ENCODE results near the gene TMEM132D.

Gene TMEM132D

GRCh38 chr12:129245769-129246168 is 658.1 kb downstream of the TMEM132D start:
- TF ChIP-seq POLR2A (IDR thresholded peaks at IDR 0.05; ENCODE audit: low read depth, low read length) (no peak), TAF1 (IDR thresholded peaks at IDR 0.05; ENCODE audit: borderline replicate concordance, low read depth, low read length) (no peak), POLR2AphosphoS5 (IDR thresholded peaks at IDR 0.05; ENCODE audit: low read depth, low read length) (no peak)
- FAIRE-seq (no peak), DNase-seq (ENCODE audit: insufficient read length) (no peak)

GRCh38 chr12:129241852-129242251 is 662.0 kb downstream of the TMEM132D start:
- TF ChIP-seq POLR2A (IDR thresholded peaks at IDR 0.05; ENCODE audit: low read depth, low read length) (no peak), POLR2AphosphoS5 (IDR thresholded peaks at IDR 0.05; ENCODE audit: low read depth, low read length) (no peak), TAF1 (IDR thresholded peaks at IDR 0.05; ENCODE audit: borderline replicate concordance, low read depth, low read length) (no peak)
- FAIRE-seq, result no peak
- no peak for DNase-seq (ENCODE audit: insufficient read length)

GRCh38 chr12:129237881-129238280 is 665.9 kb downstream of the TMEM132D start:
- no peak for FAIRE-seq
- DNase-seq (ENCODE audit: insufficient read length), result no peak
- no peak for TF ChIP-seq POLR2A (IDR thresholded peaks at IDR 0.05; ENCODE audit: low read depth, low read length)
- TF ChIP-seq TAF1 (IDR thresholded peaks at IDR 0.05; ENCODE audit: borderline replicate concordance, low read depth, low read length), result no peak

- DNase-seq (ENCODE audit: insufficient read length), result no peak
- TF ChIP-seq POLR2AphosphoS5 (IDR thresholded peaks at IDR 0.05; ENCODE audit: low read depth, low read length) (no peak), TAF1 (IDR thresholded peaks at IDR 0.05; ENCODE audit: borderline replicate concordance, low read depth, low read length) (no peak), POLR2A (IDR thresholded peaks at IDR 0.05; ENCODE audit: low read depth, low read length) (no peak)
- no peak for FAIRE-seq
These were observed 669.6 kb downstream of the TMEM132D start for GRCh38 chr12:129234209-129234608.

GRCh38 chr12:129231491-129231890 is 672.3 kb downstream of the TMEM132D start:
- FAIRE-seq, result no peak
- TF ChIP-seq POLR2A (IDR thresholded peaks at IDR 0.05; ENCODE audit: low read depth, low read length) (no peak), POLR2AphosphoS5 (IDR thresholded peaks at IDR 0.05; ENCODE audit: low read depth, low read length) (no peak), TAF1 (IDR thresholded peaks at IDR 0.05; ENCODE audit: borderline replicate concordance, low read depth, low read length) (no peak)
- no peak for DNase-seq (ENCODE audit: insufficient read length)

GRCh38 chr12:129230995-129231394 is 672.8 kb downstream of the TMEM132D start:
- TF ChIP-seq TAF1 (IDR thresholded peaks at IDR 0.05; ENCODE audit: borderline replicate concordance, low read depth, low read length) (no peak), POLR2AphosphoS5 (IDR thresholded peaks at IDR 0.05; ENCODE audit: low read depth, low read length) (no peak), POLR2A (IDR thresholded peaks at IDR 0.05; ENCODE audit: low read depth, low read length) (no peak)
- DNase-seq (ENCODE audit: insufficient read length) (no peak), FAIRE-seq (no peak)

GRCh38 chr12:129226851-129227250 is 677.0 kb downstream of the TMEM132D start:
- FAIRE-seq, result no peak
- no peak for DNase-seq (ENCODE audit: insufficient read length)
- TF ChIP-seq TAF1 (IDR thresholded peaks at IDR 0.05; ENCODE audit: borderline replicate concordance, low read depth, low read length), result no peak
- TF ChIP-seq POLR2A (IDR thresholded peaks at IDR 0.05; ENCODE audit: low read depth, low read length), result no peak
- no peak for TF ChIP-seq POLR2AphosphoS5 (IDR thresholded peaks at IDR 0.05; ENCODE audit: low read depth, low read length)

- TF ChIP-seq POLR2AphosphoS5 (IDR thresholded peaks at IDR 0.05; ENCODE audit: low read depth, low read length) (no peak), POLR2A (IDR thresholded peaks at IDR 0.05; ENCODE audit: low read depth, low read length) (no peak), TAF1 (IDR thresholded peaks at IDR 0.05; ENCODE audit: borderline replicate concordance, low read depth, low read length) (no peak)
- no peak for DNase-seq (ENCODE audit: insufficient read length)
- no peak for FAIRE-seq
These were observed 677.8 kb downstream of the TMEM132D start for GRCh38 chr12:129226005-129226404.

GRCh38 chr12:129215556-129215955 is 688.3 kb downstream of the TMEM132D start:
- FAIRE-seq, result no peak

GRCh38 chr12:129213551-129213950 is 690.3 kb downstream of the TMEM132D start:
- FAIRE-seq (no peak), DNase-seq (ENCODE audit: insufficient read length) (no peak)
- no peak for TF ChIP-seq POLR2A (IDR thresholded peaks at IDR 0.05; ENCODE audit: low read depth, low read length)
- no peak for TF ChIP-seq TAF1 (IDR thresholded peaks at IDR 0.05; ENCODE audit: borderline replicate concordance, low read depth, low read length)
- no peak for TF ChIP-seq POLR2AphosphoS5 (IDR thresholded peaks at IDR 0.05; ENCODE audit: low read depth, low read length)

More at GRCh38 chr12:129215556-129215955, 688.3 kb downstream of the TMEM132D start:
- TF ChIP-seq POLR2A (IDR thresholded peaks at IDR 0.05; ENCODE audit: low read depth, low read length) (no peak), POLR2AphosphoS5 (IDR thresholded peaks at IDR 0.05; ENCODE audit: low read depth, low read length) (no peak), TAF1 (IDR thresholded peaks at IDR 0.05; ENCODE audit: borderline replicate concordance, low read depth, low read length) (no peak)
- DNase-seq (ENCODE audit: insufficient read length), result no peak

- DNase-seq (ENCODE audit: insufficient read length) (no peak), FAIRE-seq (no peak)
- no peak for TF ChIP-seq POLR2A (IDR thresholded peaks at IDR 0.05; ENCODE audit: low read depth, low read length)
- TF ChIP-seq POLR2AphosphoS5 (IDR thresholded peaks at IDR 0.05; ENCODE audit: low read depth, low read length), result no peak
- no peak for TF ChIP-seq TAF1 (IDR thresholded peaks at IDR 0.05; ENCODE audit: borderline replicate concordance, low read depth, low read length)
These were observed 691.8 kb downstream of the TMEM132D start for GRCh38 chr12:129211862-129212630.

- DNase-seq (ENCODE audit: insufficient read length) (no peak), FAIRE-seq (no peak)
- TF ChIP-seq TAF1 (IDR thresholded peaks at IDR 0.05; ENCODE audit: borderline replicate concordance, low read depth, low read length) (no peak), POLR2A (IDR thresholded peaks at IDR 0.05; ENCODE audit: low read depth, low read length) (no peak), POLR2AphosphoS5 (IDR thresholded peaks at IDR 0.05; ENCODE audit: low read depth, low read length) (no peak)
These were observed 695.3 kb downstream of the TMEM132D start for GRCh38 chr12:129208566-129208965.

Measured in GM12892 (cell line).